Measurements from ENCODE around the gene BAIAP3.

The BAIAP3 gene

GRCh38 chr16:1348926-1349325 lies 15.5 kb downstream of the BAIAP3 start:
- Histone ChIP-seq H3K27ac (no peak overlapping the region), H3K36me3 (ENCODE audit: insufficient read depth) (no peaks in the 10 kb centered on the region), H3K79me2 (ENCODE audit: insufficient read depth, low read depth) (peaks cover 21% of the 10 kb centered on the region; the same call in 1 of the 2 replicates), H3K4me1 (ENCODE audit: low read depth, poor library complexity, severe bottlenecking) (peaks cover 17% of the 10 kb centered on the region), H3K4me2 (no peak overlapping the region), H2AFZ (ENCODE audit: low read depth) (no peak overlapping the region), H3K4me3 (IDR thresholded peaks at IDR 0.05; ENCODE audit: insufficient read depth, low read depth, low read length) (no peak overlapping the region), H3K27me3 (ENCODE audit: insufficient read depth, low read depth) (peaks cover 7% of the 10 kb centered on the region; the same call in 1 of the 2 replicates), H4K20me1 (ENCODE audit: insufficient read depth) (no peaks in the 10 kb centered on the region), H3K9ac (no peak overlapping the region)
- TF ChIP-seq CTCF (conservative IDR thresholded peaks at IDR 0.05; ENCODE audit: low read depth, low read length), result no peak

GRCh38 chr16:1349351-1349750 lies 15.9 kb downstream of the BAIAP3 start:
- Histone ChIP-seq H3K4me3 (IDR thresholded peaks at IDR 0.05; ENCODE audit: insufficient read depth, low read depth, low read length) (no peak overlapping the region), H3K4me1 (ENCODE audit: low read depth, poor library complexity, severe bottlenecking) (peaks cover 17% of the 10 kb centered on the region), H3K27ac (no peak overlapping the region), H3K36me3 (ENCODE audit: insufficient read depth) (no peaks in the 10 kb centered on the region), H3K27me3 (ENCODE audit: insufficient read depth, low read depth) (peaks cover 3% of the 10 kb centered on the region; the same call in 1 of the 2 replicates), H3K79me2 (ENCODE audit: insufficient read depth, low read depth) (peaks cover 25% of the 10 kb centered on the region; the same call in 1 of the 2 replicates), H3K9ac (no peak overlapping the region), H2AFZ (ENCODE audit: low read depth) (no peak overlapping the region), H3K4me2 (no peak overlapping the region), H4K20me1 (ENCODE audit: insufficient read depth) (no peaks in the 10 kb centered on the region)
- no peak for TF ChIP-seq CTCF (conservative IDR thresholded peaks at IDR 0.05; ENCODE audit: low read depth, low read length)

GRCh38 chr16:1349951-1350350 lies 16.5 kb downstream of the BAIAP3 start:
- Histone ChIP-seq H4K20me1 (ENCODE audit: insufficient read depth) (no peaks in the 10 kb centered on the region), H3K4me3 (IDR thresholded peaks at IDR 0.05; ENCODE audit: insufficient read depth, low read depth, low read length) (no peak overlapping the region), H3K4me2 (peak overlapping the region; percentile 90; the same call in 1 of the 2 replicates), H3K36me3 (ENCODE audit: insufficient read depth) (no peaks in the 10 kb centered on the region), H2AFZ (ENCODE audit: low read depth) (no peak overlapping the region), H3K79me2 (ENCODE audit: insufficient read depth, low read depth) (peaks cover 25% of the 10 kb centered on the region; the same call in 1 of the 2 replicates), H3K4me1 (ENCODE audit: low read depth, poor library complexity, severe bottlenecking) (peaks cover 17% of the 10 kb centered on the region), H3K9ac (no peak overlapping the region), H3K27me3 (ENCODE audit: insufficient read depth, low read depth) (peaks cover 2% of the 10 kb centered on the region; the same call in 1 of the 2 replicates), H3K27ac (no peak overlapping the region)
- TF ChIP-seq CTCF (conservative IDR thresholded peaks at IDR 0.05; ENCODE audit: low read depth, low read length), result no peak

- Histone ChIP-seq H3K27ac (no peak overlapping the region), H3K79me2 (ENCODE audit: insufficient read depth, low read depth) (peaks cover 27% of the 10 kb centered on the region; the same call in 1 of the 2 replicates), H4K20me1 (ENCODE audit: insufficient read depth) (no peaks in the 10 kb centered on the region), H3K4me2 (peak overlapping the region; percentile 90), H2AFZ (ENCODE audit: low read depth) (peak overlapping the region; percentile 13; the same call in 1 of the 2 replicates), H3K27me3 (ENCODE audit: insufficient read depth, low read depth) (peaks cover 2% of the 10 kb centered on the region; the same call in 1 of the 2 replicates), H3K36me3 (ENCODE audit: insufficient read depth) (no peaks in the 10 kb centered on the region), H3K9ac (no peak overlapping the region), H3K4me3 (IDR thresholded peaks at IDR 0.05; ENCODE audit: insufficient read depth, low read depth, low read length) (no peak overlapping the region), H3K4me1 (ENCODE audit: low read depth, poor library complexity, severe bottlenecking) (peaks cover 17% of the 10 kb centered on the region)
- no peak for TF ChIP-seq CTCF (conservative IDR thresholded peaks at IDR 0.05; ENCODE audit: low read depth, low read length)
Observed at GRCh38 chr16:1350691-1351090, 17.2 kb downstream of the BAIAP3 start.

All from KMS-11 (cell line).